Ishikawa (cell line): ENCODE data around the gene DCLRE1B.

Source experiments
- CEBPB ChIP-seq: IDR thresholded peaks from 2 replicates; pipeline ENCODE4 v1.6.1; 2012
- EP300 ChIP-seq: IDR thresholded peaks from 2 replicates; pipeline ENCODE4 v1.6.1; 2012; ENCODE audit warnings: borderline replicate concordance
- NFIC ChIP-seq: IDR thresholded peaks from 2 replicates; pipeline ENCODE4 v1.6.1; 2012
- RAD21 ChIP-seq: IDR thresholded peaks from 2 replicates; pipeline ENCODE4 v1.6.1; 2012; ENCODE audit warnings: low read depth
- REST ChIP-seq: IDR thresholded peaks from 2 replicates; pipeline ENCODE4 v1.6.1; 2012; ENCODE audit warnings: low read depth, mild to moderate bottlenecking
- TAF1 ChIP-seq: IDR thresholded peaks from 2 replicates; pipeline ENCODE4 v1.6.1; 2012; ENCODE audit warnings: low read depth, mild to moderate bottlenecking
- TEAD4 ChIP-seq: IDR thresholded peaks from 2 replicates; pipeline ENCODE4 v1.6.1; 2012

- TF ChIP-seq REST, result no peak
- TF ChIP-seq EP300, result no peak
- no peak for TF ChIP-seq NFIC
- TF ChIP-seq TAF1, result no peak
- TF ChIP-seq RAD21, result no peak
- TF ChIP-seq TEAD4, result no peak
- no peak for TF ChIP-seq CEBPB
These were observed 8.9 kb downstream of the DCLRE1B start for GRCh38 chr1:113913887-113914664.
